Activated CD4-positive, alpha-beta T cell treated with anti-CD3 and anti-CD28 coated beads for 36 hours (primary cell): Measurements from ENCODE around the gene GNAT3. TPM values are rescaled to one million over a fixed set of nuclear protein-coding genes. Genes with fewer than 3 reads are reported as not detected.
A peak's percentile ranks its signal among the peaks of the same experiment; 100 is the strongest.

Experiments
- ATAC-seq: fragments of 200-7000 bp; cut with Tn5 transposase; one replicate; pipeline ENCODE4 v1.10.0; 2021; ENCODE audit warnings: mild to moderate bottlenecking, moderate library complexity
- CTCF ChIA-PET: fragments of 350-600 bp; sonication (Branson Sonifier 250); formaldehyde crosslinking; loops from one replicate; lab custom pipeline; 2021; ENCODE audit warnings: antibody characterized with exemption; lab: Charles Lee
- POLR2A ChIA-PET: fragments of 350-600 bp; sonication (Branson Sonifier 250); formaldehyde crosslinking; loops from one replicate; lab custom pipeline; 2021; ENCODE audit warnings: antibody characterized with exemption, inconsistent platforms; lab: Charles Lee
- DNase-seq: peaks from one replicate; pipeline ENCODE4 v3.0.0-alpha.2; 2020
- H3K27ac Mint-ChIP-seq: one replicate; pipeline ENCODE4 v1.8.0; 2021; ENCODE audit warnings: mixed read lengths
- H3K27me3 Mint-ChIP-seq: one replicate; pipeline ENCODE4 v1.8.0; 2021; ENCODE audit warnings: mixed read lengths
- H3K36me3 Mint-ChIP-seq: one replicate; pipeline ENCODE4 v1.8.0; 2021; ENCODE audit warnings: low read depth, mixed read lengths
- H3K4me1 Mint-ChIP-seq: one replicate; pipeline ENCODE4 v1.8.0; 2021; ENCODE audit warnings: mixed read lengths
- H3K4me3 Mint-ChIP-seq: one replicate; pipeline ENCODE4 v1.8.0; 2021; ENCODE audit warnings: mild to moderate bottlenecking, moderate library complexity, mixed read lengths
- H3K9me3 Mint-ChIP-seq: one replicate; pipeline ENCODE4 v1.8.0; 2021; ENCODE audit warnings: low read depth, mixed read lengths
- intact Hi-C, 2 experiments: fragments of 100-400 bp; cut with DNase I in 1 of 2; cut with micrococcal nuclease in 1 of 2; formaldehyde crosslinking; loops; one replicate each; pipeline versions ENCODE4 v1.14.2 to v1.15.1; 2022 to 2024; cut with DNase I, micrococcal nuclease
- total RNA-seq, 2 experiments: library from RNA; stranded (reverse); gene quantifications; one replicate each; pipeline ENCODE4 v1.2.3, GENCODE V29; 2021

GNAT3 gene
- total RNA-seq, 2 experiments from 2014 or later, result not detected

- ChIA-PET CTCF (interaction anchor here (1.0 kb wide), 1 partner anchor 64 kb away, joined by 3 read pairs; no protein-coding TSS in a partner anchor), POLR2A (no interaction called here)
- no peak for DNase-seq
- no peaks in the 10 kb centered on the region for H3K27me3 Mint-ChIP-seq
- no peaks in the 10 kb centered on the region for H3K9me3 Mint-ChIP-seq
- intact Hi-C loops, result no loop called here
- H3K36me3 Mint-ChIP-seq, result no peaks in the 10 kb centered on the region
- no peak overlapping the region for H3K4me3 Mint-ChIP-seq
- ATAC-seq, result peak; percentile 58
- no peaks in the 10 kb centered on the region for H3K4me1 Mint-ChIP-seq
- no peak overlapping the region for H3K27ac Mint-ChIP-seq
These were observed 99.0 kb downstream of the GNAT3 start for GRCh38 chr7:80412842-80413241.

- intact Hi-C loops, result no loop called here
- H3K27me3 Mint-ChIP-seq, result no peaks in the 10 kb centered on the region
- POLR2A ChIA-PET, result no interaction called here
- DNase-seq (no peak), ATAC-seq (no peak)
- no peaks in the 10 kb centered on the region for H3K36me3 Mint-ChIP-seq
- CTCF ChIA-PET, result interaction anchor here (0.6 to 1.0 kb wide), 2 partner anchors 66 to 324 kb away, joined by 3 read pairs; no protein-coding TSS in a partner anchor
- H3K4me1 Mint-ChIP-seq, result no peaks in the 10 kb centered on the region
- no peak overlapping the region for H3K27ac Mint-ChIP-seq
- H3K4me3 Mint-ChIP-seq, result no peak overlapping the region
- no peaks in the 10 kb centered on the region for H3K9me3 Mint-ChIP-seq
These were observed 100.2 kb downstream of the GNAT3 start for GRCh38 chr7:80411621-80412020.

GRCh38 chr7:80410081-80410480, 101.8 kb downstream of the GNAT3 start:
- Mint-ChIP-seq H3K9me3 (no peaks in the 10 kb centered on the region), H3K4me1 (no peaks in the 10 kb centered on the region), H3K4me3 (no peak overlapping the region), H3K36me3 (no peaks in the 10 kb centered on the region), H3K27ac (no peak overlapping the region), H3K27me3 (no peaks in the 10 kb centered on the region)
- POLR2A ChIA-PET, result no interaction called here
- DNase-seq (no peak), ATAC-seq (no peak)
- CTCF ChIA-PET, result no interaction called here
- intact Hi-C loops, result no loop called here

Other genes starting within 250 kb of the GNAT3 start
- not detected for gene CD36, start 126.6 kb upstream of the GNAT3 start, total RNA-seq